SJCRH30 (cell line): ENCODE results near the gene LY86. TPM values are rescaled to one million over a fixed set of nuclear protein-coding genes. Genes with fewer than 3 reads are reported as not detected.

Experiments used
- DNase-seq, 2 experiments: peaks; one replicate each; pipeline ENCODE4 v3.0.0-alpha.2; 2015 to 2020
- H3K27ac ChIP-seq: fragments of 250-450 bp; sonication (Bioruptor Pico); 2 replicates; pipeline ENCODE4 v1.5.1; 2020; ENCODE audit warnings: mild to moderate bottlenecking, moderate library complexity
- H3K27me3 ChIP-seq: fragments of 250-450 bp; sonication (Bioruptor Pico); 2 replicates; pipeline ENCODE4 v1.5.1; 2020; ENCODE audit warnings: mild to moderate bottlenecking, moderate library complexity
- H3K36me3 ChIP-seq: fragments of 250-450 bp; sonication (Bioruptor Pico); 2 replicates; pipeline ENCODE4 v1.5.1; 2020; ENCODE audit warnings: mild to moderate bottlenecking, moderate library complexity
- H3K4me1 ChIP-seq: fragments of 250-450 bp; sonication (Bioruptor Pico); 2 replicates; pipeline ENCODE4 v1.5.1; 2020; ENCODE audit warnings: mild to moderate bottlenecking, moderate library complexity
- H3K4me3 ChIP-seq: fragments of 250-450 bp; sonication (Bioruptor Pico); 2 replicates; pipeline ENCODE4 v1.5.1; 2020; ENCODE audit warnings: mild to moderate bottlenecking, moderate library complexity
- H3K9me3 ChIP-seq: fragments of 250-450 bp; sonication (Bioruptor Pico); replicated peaks from 2 replicates; pipeline ENCODE4 v1.5.1; 2020; ENCODE audit warnings: mild to moderate bottlenecking, moderate library complexity
- total RNA-seq: library from RNA; depleted of rRNA; stranded (reverse); fragments of >200 nt; shearing (Covaris generic); gene quantifications from 2 replicates; pipeline ENCODE4 v1.2.3, GENCODE V29; 2014; rRNA removed

LY86 gene
- total RNA-seq, result not detected in 2 replicates

DNA sequence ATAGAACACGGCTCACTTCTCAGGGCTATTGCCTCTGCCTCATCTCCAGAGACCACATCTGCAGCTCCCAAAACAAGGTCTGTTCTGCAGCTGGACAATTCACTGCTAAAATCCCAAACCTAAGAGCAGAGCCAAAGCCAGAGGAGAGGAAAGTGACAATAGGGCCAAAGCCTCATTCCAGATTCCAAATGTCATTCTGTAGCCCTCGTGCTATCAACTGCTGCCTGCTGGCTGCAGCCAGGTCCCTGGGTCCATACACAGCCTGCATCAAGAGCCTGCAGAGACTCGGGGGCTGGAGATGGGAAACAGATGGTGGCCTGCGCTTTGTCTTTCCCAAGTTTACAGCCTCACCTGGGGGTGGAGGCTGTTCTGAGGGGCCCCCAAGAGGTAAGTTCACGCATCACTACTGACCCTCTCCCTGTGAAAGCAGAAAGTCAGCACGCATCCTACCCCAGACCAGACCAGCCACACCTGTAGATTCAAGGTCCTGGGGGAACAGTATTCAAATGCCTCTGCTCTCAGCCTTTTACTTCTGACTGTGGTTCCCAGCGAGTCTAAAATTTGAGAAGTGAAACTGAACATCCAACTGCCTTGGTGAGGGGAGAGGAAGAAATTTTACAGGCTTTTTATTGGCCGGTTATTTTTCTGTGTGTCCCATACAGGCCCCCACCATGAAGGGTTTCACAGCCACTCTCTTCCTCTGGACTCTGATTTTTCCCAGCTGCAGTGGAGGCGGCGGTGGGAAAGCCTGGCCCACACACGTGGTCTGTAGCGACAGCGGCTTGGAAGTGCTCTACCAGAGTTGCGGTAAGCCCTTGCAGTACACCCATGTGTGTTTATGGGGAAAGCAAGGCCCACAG, at the start of gene LY86:
LY86 (plus strand) TSS at position 657 of the 860 bp plus-strand sequence; CDS start at position 672, 15 bp downstream.
- H3K27me3 ChIP-seq, result no peaks in the 10 kb centered on the region
- no peak within 1 kb of the TSS for H3K27ac ChIP-seq
- DNase-seq, result no peak
- H3K4me1 ChIP-seq, result no peaks in the 10 kb centered on the region
- H3K9me3 ChIP-seq, result no peaks in the 10 kb centered on the region
- no peak within 1 kb of the TSS for H3K4me3 ChIP-seq
- H3K36me3 ChIP-seq, result no peaks in the 10 kb centered on the region

DNA sequence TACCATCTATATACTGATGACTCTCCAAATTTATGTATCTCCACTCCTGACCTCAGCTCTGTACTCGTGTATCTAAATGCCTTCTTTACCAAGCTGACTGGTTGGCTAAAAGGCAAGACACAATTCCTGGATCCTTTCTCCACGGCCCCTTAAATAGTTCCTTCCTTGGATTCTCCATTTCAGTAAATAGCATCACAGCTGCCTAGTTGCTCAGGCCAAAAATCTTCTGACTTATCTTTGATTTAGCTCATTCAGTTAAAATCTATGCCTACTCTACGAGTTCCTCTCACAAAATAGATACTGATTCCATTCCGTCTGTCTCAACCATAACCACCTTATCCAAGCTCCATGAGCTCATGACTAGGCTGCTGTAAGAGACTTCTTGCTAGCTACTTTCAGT, 49.5 kb upstream of the LY86 start:
- Histone ChIP-seq H3K27ac (no peak overlapping the region), H3K36me3 (no peaks in the 10 kb centered on the region), H3K4me1 (no peaks in the 10 kb centered on the region), H3K9me3 (no peaks in the 10 kb centered on the region), H3K27me3 (no peaks in the 10 kb centered on the region), H3K4me3 (no peak overlapping the region)
- DNase-seq, result no peak

DNA sequence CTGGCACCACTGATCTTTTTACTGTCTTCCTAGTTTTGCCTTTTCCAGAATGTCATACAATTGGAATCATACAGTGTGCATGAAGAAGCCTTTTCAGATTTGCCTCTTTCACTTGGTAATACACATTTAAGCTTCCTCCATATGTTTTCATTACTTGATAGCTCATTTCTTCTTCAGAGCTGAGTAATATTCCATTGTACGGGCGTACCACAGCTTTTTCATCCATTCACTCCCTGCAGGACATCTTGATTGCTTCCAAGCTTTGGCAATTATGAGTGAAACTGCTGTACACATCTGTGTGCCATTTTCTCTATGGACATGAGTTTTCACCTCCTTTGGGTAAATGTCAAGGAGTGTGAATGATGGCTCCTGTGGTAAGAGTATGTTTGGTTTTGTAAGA, 46.2 kb upstream of the LY86 start:
- Histone ChIP-seq H3K9me3 (no peaks in the 10 kb centered on the region), H3K4me1 (no peaks in the 10 kb centered on the region)

DNA sequence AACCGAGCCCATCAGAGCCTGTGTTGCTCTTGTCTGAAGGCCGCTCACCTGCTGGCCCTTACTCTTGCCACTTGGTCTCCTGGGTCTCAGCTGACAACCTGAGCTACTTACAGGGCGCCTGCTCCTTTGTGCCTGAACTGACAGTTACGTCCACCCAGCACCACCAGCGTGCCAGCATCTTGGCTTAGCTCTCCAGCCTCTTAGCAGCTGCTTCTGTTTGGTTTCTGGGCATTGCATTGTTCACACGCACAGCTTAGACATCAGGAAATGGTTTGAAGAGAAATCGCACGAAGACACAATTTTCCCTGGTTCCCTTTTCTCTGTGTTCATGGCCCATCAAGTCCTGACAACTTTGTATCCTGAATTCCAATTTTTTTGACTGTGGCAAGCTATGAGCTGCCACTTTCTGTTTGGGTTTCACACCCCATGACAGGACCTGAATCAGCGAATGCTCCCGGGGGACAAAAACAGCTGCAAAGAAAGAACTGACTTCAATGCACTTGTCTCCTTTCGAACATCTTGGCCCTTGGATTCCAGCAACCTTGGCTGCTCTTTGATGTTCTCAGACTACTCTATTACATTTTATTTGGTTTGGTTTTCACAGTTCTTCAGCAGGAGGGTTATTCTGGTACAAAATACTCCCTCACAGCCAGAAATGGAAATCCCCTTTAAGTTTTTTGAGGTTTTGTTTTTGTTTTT, 45.2 kb upstream of the LY86 start:
- Histone ChIP-seq H3K4me3 (no peak overlapping the region), H3K27ac (no peak overlapping the region), H3K4me1 (no peaks in the 10 kb centered on the region), H3K27me3 (no peaks in the 10 kb centered on the region), H3K9me3 (no peaks in the 10 kb centered on the region), H3K36me3 (no peaks in the 10 kb centered on the region)
- peak in 1 of 2 experiments; percentile 29 for DNase-seq

More for the DNA sequence above, 46.2 kb upstream of the LY86 start:
- H3K27ac ChIP-seq, result no peak overlapping the region
- no peaks in the 10 kb centered on the region for H3K36me3 ChIP-seq
- no peak overlapping the region for H3K4me3 ChIP-seq
- DNase-seq, result no peak
- H3K27me3 ChIP-seq, result no peaks in the 10 kb centered on the region

DNA sequence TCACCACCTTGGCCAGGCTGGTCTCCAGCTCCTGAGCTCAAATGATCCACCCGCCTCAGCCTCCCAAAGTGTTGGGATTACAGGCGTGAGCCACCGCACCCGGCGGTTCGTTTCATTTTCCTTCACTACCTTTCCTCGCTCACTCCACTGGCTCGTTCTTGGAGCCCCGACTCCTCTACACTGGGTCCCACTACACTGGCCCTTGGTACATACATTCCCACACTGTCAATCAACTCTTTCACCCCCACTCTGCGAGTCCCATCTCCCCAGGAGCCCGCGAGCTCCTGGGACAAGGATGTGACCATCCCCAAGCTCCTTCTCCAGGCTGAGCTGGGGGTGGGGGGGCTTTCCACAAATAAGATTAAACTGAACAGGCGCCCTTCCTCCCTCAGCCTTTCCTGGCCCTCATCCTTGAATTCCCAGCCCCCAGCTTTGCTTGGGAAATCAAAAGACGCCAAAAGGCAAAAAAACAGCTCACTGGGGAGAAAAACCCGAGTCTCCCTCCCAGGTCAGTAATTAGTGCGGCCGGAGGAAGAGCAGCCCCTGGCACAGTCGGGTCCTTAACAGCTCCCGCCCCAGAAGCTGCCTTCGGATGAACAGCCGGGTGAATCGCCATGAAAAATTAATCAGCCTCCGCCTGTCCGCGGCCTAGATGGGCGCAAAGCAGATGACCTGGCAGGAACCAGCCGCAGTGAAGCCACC, 42.8 kb upstream of the LY86 start:
- Histone ChIP-seq H3K4me3 (no peak overlapping the region), H3K36me3 (no peaks in the 10 kb centered on the region), H3K27ac (no peak overlapping the region), H3K9me3 (no peaks in the 10 kb centered on the region), H3K27me3 (no peaks in the 10 kb centered on the region), H3K4me1 (no peaks in the 10 kb centered on the region)
- DNase-seq, result no peak

DNA sequence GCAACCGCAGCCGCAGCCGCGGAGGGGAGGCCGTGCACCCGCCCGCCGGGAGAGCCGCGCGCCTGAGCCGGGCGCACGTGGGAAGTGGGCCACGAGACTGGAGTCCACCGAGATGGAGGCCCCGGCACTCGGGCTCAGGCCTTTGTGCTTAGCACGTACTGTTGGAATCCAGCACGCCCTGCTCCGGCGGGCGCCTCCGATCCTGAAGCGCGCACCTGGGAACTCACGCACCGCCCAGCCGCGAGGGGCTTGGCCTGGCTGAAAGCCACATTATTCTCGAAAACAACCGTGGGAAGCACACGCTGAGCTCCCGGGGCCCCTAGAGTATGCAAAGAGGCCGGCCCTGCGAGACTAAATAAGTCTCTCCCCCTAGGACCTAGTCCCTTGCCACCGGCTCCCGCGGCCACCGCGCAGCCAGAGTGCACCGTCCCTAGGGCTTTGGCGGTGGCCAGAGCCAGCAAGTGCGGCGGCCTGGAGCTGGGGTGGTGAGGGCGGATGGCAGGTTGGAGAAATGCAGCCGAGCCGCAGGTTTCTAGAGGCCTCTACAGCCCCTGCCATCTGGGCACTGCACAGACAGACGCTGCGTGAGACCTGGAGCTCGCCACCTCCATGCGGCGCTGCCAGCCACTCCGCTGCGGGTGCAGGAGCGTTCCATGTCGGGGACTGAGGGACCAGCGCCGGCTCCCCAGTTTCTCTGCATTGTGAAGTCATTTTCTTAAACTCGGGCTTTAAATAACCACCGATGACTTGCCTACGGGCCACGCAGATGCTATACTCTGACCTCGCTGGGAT, 42.0 kb upstream of the LY86 start:
- Histone ChIP-seq H3K27ac (no peak overlapping the region), H3K36me3 (no peaks in the 10 kb centered on the region), H3K9me3 (no peaks in the 10 kb centered on the region), H3K27me3 (no peaks in the 10 kb centered on the region), H3K4me1 (no peaks in the 10 kb centered on the region), H3K4me3 (no peak overlapping the region)
- no peak for DNase-seq

DNA sequence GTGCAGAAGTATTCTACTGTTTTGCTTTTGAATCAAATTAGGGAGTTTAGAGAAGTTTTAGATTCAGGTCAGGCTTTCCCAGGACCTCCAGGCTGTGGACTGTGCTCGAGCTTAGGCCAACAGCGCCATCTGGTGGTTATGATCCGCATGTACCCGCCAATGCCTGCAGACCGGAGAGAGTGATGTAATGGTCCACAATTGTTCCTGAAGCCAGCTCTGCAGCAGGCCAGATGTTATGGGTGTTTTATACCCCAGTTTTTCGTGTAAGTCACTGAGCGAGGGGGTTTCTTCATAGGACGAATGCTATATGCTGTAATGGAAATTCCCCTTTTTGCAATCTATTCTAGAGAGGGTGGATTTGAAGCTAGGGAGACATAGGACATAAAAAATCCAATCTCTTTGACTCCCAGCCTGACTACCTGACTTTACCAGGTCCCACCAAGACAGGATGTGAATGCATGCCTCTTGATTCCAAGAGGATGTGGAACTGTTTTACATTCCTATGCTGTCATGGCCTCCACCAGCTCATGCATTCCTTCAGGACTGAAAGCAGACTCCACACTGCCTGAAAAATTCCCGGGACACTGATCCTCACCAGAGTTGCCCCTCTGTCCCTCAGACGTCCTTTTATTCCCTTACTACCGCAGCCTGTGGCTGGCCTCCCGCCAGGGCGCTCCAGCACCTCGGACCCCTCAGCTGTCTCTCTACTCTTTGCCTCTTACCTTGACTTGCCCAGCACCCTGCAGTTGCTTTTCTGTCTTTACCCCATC, 41.2 kb upstream of the LY86 start:
- Histone ChIP-seq H3K36me3 (no peaks in the 10 kb centered on the region), H3K4me3 (no peak overlapping the region), H3K4me1 (no peaks in the 10 kb centered on the region), H3K27me3 (no peaks in the 10 kb centered on the region), H3K9me3 (no peaks in the 10 kb centered on the region), H3K27ac (no peak overlapping the region)
- DNase-seq, result peak; percentile 51 to 82

DNA sequence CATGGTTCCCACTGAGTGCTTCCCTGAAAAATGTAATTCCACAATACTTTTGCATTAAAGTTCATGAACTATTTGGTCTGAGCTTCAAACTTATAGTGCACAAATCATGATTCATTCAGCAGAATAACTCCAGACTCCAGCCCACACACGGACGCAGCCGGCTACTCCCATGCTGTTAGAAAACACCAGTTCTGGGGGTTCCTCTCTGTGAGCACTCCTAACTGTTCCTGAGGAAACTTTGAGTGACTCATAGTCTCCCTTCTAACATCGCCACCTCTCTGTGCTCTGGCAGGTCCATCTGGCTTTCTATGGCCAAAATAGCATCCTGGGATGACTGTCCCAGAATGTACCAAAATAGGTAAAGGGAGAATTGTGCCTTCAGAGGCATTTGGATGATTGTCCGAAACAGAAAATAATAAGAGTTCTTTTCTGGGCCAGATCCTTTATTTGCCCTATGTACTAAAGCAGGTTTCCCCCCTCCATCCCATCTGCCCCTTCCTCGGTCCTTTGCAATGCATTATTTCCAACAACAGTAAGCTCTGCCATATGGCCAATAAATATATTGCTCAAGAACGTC, 32.3 kb upstream of the LY86 start:
- H3K4me1 ChIP-seq, result no peaks in the 10 kb centered on the region
- no peaks in the 10 kb centered on the region for H3K9me3 ChIP-seq
- H3K36me3 ChIP-seq, result no peaks in the 10 kb centered on the region
- no peak for DNase-seq
- H3K27ac ChIP-seq, result no peak overlapping the region
- no peaks in the 10 kb centered on the region for H3K27me3 ChIP-seq
- no peak overlapping the region for H3K4me3 ChIP-seq

DNA sequence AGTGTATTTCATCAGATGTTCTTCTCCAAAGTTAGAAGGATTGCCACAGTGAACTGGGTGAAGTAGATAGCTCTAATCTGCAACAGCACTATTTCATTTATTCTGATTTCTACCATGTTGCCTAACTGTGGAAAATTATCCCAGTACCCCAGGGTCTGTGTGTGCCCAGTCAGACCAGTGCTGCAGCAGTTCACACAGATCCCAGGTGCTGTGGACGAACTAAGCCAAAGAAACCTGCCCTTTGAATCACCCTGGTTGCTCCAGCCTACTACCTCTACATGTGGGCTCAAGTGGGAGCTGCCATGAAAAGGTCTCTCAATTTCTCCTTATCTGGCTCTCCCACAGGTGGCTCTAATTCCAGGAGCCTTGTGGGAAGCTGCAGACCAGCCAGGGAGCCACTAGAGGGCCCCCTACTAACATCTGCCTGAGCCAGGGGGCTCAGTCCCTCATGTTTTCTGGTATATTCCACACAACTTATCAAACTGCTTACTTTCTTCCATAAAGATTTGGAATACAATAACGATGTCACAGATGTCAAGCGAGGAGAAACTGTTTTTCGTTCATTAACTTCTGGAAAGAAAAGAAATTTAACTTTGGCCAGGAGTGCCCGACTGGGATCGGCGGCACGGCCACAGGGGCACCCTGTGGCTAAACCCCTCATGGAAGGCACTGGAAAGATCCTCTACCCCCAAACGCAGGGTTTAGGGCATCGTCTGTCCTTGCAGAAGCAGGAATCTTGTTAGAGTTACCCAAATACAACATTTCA, 31.6 kb upstream of the LY86 start:
- H3K27ac ChIP-seq, result no peak overlapping the region
- H3K4me3 ChIP-seq, result no peak overlapping the region
- no peaks in the 10 kb centered on the region for H3K36me3 ChIP-seq
- H3K9me3 ChIP-seq, result no peaks in the 10 kb centered on the region
- H3K27me3 ChIP-seq, result no peaks in the 10 kb centered on the region
- DNase-seq, result peak; percentile 15 to 62
- no peaks in the 10 kb centered on the region for H3K4me1 ChIP-seq

DNA sequence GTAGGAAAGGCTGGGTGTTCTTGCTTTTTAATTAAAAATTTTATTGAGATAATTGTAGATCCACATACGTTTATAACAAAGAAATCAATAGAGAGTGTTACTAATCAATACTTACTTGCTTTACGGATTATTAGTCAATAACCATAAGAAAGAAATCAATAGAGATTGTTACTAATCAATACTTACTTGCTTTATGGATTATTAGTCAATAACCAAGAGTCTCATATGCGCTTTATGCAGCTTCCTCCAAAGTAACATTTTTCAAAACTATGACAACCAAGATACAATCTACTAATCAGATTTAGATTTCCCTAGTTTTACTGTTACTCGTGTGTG, 31.0 kb upstream of the LY86 start:
- H3K9me3 ChIP-seq, result no peaks in the 10 kb centered on the region

DNA sequence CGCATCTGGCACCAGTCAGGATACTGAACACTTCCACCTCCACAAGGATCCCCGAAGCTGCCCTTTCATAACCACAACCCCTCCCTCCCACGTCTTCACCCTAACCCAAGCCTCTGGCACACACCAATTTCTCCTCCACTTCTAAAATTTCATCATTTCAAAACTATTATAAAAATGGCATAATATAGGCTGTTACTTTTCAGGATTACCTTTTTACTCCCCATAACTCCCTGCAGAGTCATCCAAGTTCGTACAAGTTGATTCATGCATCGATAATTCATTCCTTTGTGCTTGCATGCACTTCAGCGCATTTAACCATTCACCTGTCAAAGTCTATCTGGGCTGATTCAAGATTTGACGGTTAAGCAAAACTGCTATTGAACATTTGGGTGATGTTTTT, 30.6 kb upstream of the LY86 start:
- Histone ChIP-seq H3K27ac (no peak overlapping the region), H3K4me1 (no peaks in the 10 kb centered on the region), H3K36me3 (no peaks in the 10 kb centered on the region), H3K4me3 (no peak overlapping the region), H3K27me3 (no peaks in the 10 kb centered on the region), H3K9me3 (no peaks in the 10 kb centered on the region)
- DNase-seq, result no peak

More for the DNA sequence above, 31.0 kb upstream of the LY86 start:
- Histone ChIP-seq H3K4me3 (no peak overlapping the region), H3K36me3 (no peaks in the 10 kb centered on the region), H3K4me1 (no peaks in the 10 kb centered on the region), H3K27me3 (no peaks in the 10 kb centered on the region), H3K27ac (no peak overlapping the region)
- DNase-seq, result no peak

DNA sequence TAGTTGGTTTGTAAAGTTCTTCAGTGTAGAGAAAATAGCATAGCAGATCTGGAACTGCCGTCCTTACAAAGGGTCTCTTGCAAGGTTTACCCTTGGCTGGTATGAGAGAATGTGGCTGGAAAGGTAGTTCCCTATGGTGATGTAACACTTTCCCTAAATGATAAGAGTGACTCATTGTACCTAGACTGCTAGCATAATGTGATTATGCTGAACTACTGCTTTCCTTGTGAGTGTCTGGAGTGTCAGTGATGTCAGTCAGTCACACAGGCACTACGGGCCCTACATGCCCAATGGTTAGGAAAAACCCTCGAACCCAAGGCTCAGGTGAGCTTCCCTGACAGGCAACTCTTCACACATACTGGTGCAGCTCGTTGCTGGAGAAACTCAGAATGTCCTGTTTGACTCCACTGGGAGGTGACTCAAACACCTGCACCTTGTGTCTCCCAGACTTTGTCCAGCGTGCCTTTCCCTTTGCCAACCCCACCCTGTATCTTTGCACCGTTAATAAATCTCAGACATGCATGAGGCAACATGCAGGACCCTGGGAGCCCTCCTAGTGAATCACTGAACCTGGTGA, 28.4 kb upstream of the LY86 start:
- Histone ChIP-seq H3K4me3 (no peak overlapping the region), H3K9me3 (no peaks in the 10 kb centered on the region), H3K4me1 (no peaks in the 10 kb centered on the region), H3K36me3 (no peaks in the 10 kb centered on the region), H3K27ac (no peak overlapping the region), H3K27me3 (no peaks in the 10 kb centered on the region)
- DNase-seq, result no peak

DNA sequence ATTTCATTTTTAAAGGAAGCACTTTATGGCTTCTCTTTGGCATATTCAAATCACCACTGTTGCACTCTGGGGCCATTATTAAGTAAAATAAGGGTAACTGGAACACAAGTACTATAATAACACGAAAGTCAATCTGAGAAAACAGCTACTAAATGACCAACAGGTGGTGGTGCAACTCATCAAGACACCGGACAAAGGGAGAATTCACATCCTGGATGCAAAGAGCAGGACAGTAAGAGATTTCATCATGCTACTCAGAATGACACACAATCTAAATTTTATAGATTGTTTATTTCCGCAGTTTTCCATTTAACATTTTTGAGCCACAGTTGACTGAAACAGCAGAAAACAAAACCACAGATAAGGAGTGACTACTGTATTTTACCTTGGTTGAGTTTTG, 27.6 kb upstream of the LY86 start:
- no peak overlapping the region for H3K4me3 ChIP-seq
- H3K27ac ChIP-seq, result no peak overlapping the region
- no peaks in the 10 kb centered on the region for H3K4me1 ChIP-seq
- no peak for DNase-seq
- H3K9me3 ChIP-seq, result no peaks in the 10 kb centered on the region
- no peaks in the 10 kb centered on the region for H3K27me3 ChIP-seq
- H3K36me3 ChIP-seq, result no peaks in the 10 kb centered on the region
